HepG2 (cell line): ENCODE results near the gene P2RY2. TPM values are rescaled to one million over a fixed set of nuclear protein-coding genes. Genes with fewer than 3 reads are reported as not detected.

ENCODE experiments used
- ADNP ChIP-seq: sonication (generic); formaldehyde crosslinking; IDR thresholded peaks from 2 replicates; pipeline ENCODE4 v1.4.0; 2020; ENCODE audit warnings: missing genetic modification reagents
- AHDC1 ChIP-seq: sonication (generic); formaldehyde crosslinking; IDR thresholded peaks from 2 replicates; pipeline ENCODE4 v1.5.1; 2020; ENCODE audit warnings: mild to moderate bottlenecking, missing genetic modification reagents, borderline replicate concordance
- CHD4 ChIP-seq: fragments of 200-600 bp; sonication (generic); IDR thresholded peaks from 2 replicates; pipeline ENCODE4 v1.7.0; 2017; ENCODE audit warnings: mild to moderate bottlenecking, low read length, borderline replicate concordance
- CTCF ChIP-seq: sonication (generic); formaldehyde crosslinking; IDR thresholded peaks from 2 replicates; pipeline ENCODE4 v1.5.0; 2020; ENCODE audit warnings: mild to moderate bottlenecking, missing genetic modification reagents, moderate library complexity
- HMGXB3 ChIP-seq: sonication (generic); formaldehyde crosslinking; IDR thresholded peaks from 2 replicates; pipeline ENCODE4 v1.4.0; 2020; ENCODE audit warnings: missing genetic modification reagents, borderline replicate concordance
- HOXA9 ChIP-seq: sonication (generic); formaldehyde crosslinking; IDR thresholded peaks from 2 replicates; pipeline ENCODE4 v1.8.1; 2022; ENCODE audit warnings: missing genetic modification reagents, mild to moderate bottlenecking, moderate library complexity, borderline replicate concordance
- POLR2AphosphoS2 ChIP-seq: IDR thresholded peaks from 2 replicates; pipeline ENCODE4 v1.6.1; 2011; ENCODE audit warnings: low read depth, low read length, improper control_type of control experiment
- REL ChIP-seq: sonication (generic); formaldehyde crosslinking; conservative IDR thresholded peaks from 2 replicates; pipeline ENCODE4 v1.8.0; 2022; ENCODE audit warnings: mild to moderate bottlenecking, missing genetic modification reagents, moderate library complexity
- TCF7 ChIP-seq: sonication (generic); IDR thresholded peaks from 2 replicates; pipeline ENCODE4 v1.6.1; 2016; ENCODE audit warnings: antibody characterized with exemption, low read depth
- ZBTB46 ChIP-seq: sonication (generic); formaldehyde crosslinking; IDR thresholded peaks from 2 replicates; pipeline ENCODE4 v1.4.0; 2020; ENCODE audit warnings: mild to moderate bottlenecking, missing genetic modification reagents, borderline replicate concordance
- ZNF546 ChIP-seq: sonication (generic); formaldehyde crosslinking; conservative IDR thresholded peaks from 2 replicates; pipeline ENCODE4 v1.8.1; 2023; ENCODE audit warnings: mild to moderate bottlenecking, missing genetic modification reagents
- polyA plus RNA-seq, 8 experiments: library from polyadenylated mRNA; depleted of rRNA in 3 of 8; stranded (reverse) in 7 of 8; unstranded in 1 of 8; fragments of >200 nt; fragmentation: Illumina TruSeq in 4 of 8; extraction: Trizol in 4 of 8; gene quantifications; 2 replicates each; pipeline versions ENCODE4 v1.2.1 to v1.2.3, GENCODE V29; 2011 to 2016; ENCODE audit warnings: low read depth in 4 of 8, missing spikeins in 1 of 8, mixed read lengths in 1 of 8; ENCODE audit not compliant: insufficient read depth in 1 of 8
- total RNA-seq, 5 experiments: library from RNA; depleted of rRNA; stranded (reverse); fragments of >200 nt; fragmentation: Illumina TruSeq; extraction: Trizol; gene quantifications; 2 replicates each; pipeline ENCODE4 v1.2.3, GENCODE V29; 2016; ENCODE audit warnings: low read depth in 1 of 5

Gene P2RY2
- total and polyA plus RNA-seq, 2 of the 13 experiments (the other 11 are each of a cell fraction or from before 2014, with no cell fraction given): 0.95 to 3.1 TPM

GRCh38 chr11:73242251-73243092, 24.4 kb downstream of the P2RY2 start (continued):
- TF ChIP-seq TCF7 (no peak), REL (no peak), CHD4 (no peak), ZNF546 (no peak), HOXA9 (CRISPR knock-in tag) (no peak), POLR2AphosphoS2 (no peak), CTCF (peak; percentile 94), AHDC1 (CRISPR knock-in tag) (no peak), HMGXB3 (no peak), ZBTB46 (CRISPR knock-in tag) (no peak), ADNP (CRISPR knock-in tag) (no peak)
